ENCODE data around the gene CCDC63.
"Not testable (repeated sequence)": the region's sequence is repeated elsewhere in the genome, so short reads cannot be mapped to it uniquely, and the experiment has no call there.

Gene CCDC63

DNA sequence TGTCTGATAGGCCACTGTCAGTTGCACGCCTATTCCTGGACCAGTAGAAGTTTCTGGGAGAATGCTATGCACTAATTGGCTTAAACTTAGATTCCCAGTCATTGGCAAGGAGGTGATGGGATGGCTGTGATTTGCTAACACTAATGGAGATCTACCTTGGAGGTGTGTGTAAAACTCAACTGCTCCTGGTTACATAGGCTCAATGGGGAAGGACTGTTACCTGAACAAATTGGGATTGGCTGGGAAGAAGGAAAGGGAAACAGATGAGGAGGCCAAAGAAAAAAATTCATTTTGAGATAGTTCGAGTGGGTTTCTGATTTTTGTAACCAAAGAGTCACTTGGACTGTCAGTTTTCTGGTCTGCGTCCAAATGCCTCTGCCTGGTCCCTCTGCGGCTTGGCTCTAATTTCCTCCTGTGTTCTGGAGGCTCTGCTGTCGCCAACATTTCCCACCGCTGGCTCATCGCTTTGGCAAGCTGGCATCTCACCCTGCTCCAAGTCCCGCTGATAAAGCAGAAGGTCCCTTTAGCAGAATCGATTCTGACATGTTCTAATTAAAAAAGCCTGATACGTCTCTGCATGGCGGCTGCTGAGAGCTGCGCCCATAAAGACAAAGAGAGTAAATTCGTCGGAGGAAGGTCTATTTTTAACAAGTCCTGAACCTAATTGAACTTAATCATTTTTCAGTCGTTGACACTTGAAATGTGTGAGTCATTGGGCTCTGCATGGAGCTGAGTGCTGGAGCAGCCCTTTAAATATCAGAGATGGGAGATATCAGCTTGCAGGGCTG, 2.0 kb upstream of the CCDC63 start:
- no peak for DNase-seq (ENCODE audit: low read depth)

- no peak for DNase-seq (ENCODE audit: low read depth)
Measured at GRCh38 chr12:110845339-110845682, 1.5 kb upstream of the CCDC63 start.

GRCh38 chr12:110848314-110848923, 1.6 kb downstream of the CCDC63 start:
- no peak for DNase-seq (ENCODE audit: low read depth)

DNA sequence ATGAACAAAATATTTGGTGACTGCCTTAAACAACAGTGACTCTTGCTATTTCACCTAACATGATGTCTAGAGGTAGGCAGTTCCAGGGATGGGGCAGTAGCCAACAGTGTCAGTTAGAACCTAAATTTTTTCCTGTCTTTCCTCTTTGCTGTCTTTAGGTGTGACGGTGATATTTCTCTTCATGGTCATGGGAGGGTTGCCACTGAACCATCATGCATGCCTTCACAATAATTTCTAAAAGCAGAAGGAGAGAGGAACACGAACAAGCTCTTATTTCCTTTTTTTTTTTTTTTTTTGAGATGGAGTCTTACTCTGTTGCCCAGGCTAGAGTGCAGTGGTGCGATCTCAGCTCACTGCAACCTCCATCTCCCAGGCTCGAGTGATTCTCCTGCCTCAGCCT, 2.4 kb downstream of the CCDC63 start:
- no peak for DNase-seq (ENCODE audit: low read depth)

DNA sequence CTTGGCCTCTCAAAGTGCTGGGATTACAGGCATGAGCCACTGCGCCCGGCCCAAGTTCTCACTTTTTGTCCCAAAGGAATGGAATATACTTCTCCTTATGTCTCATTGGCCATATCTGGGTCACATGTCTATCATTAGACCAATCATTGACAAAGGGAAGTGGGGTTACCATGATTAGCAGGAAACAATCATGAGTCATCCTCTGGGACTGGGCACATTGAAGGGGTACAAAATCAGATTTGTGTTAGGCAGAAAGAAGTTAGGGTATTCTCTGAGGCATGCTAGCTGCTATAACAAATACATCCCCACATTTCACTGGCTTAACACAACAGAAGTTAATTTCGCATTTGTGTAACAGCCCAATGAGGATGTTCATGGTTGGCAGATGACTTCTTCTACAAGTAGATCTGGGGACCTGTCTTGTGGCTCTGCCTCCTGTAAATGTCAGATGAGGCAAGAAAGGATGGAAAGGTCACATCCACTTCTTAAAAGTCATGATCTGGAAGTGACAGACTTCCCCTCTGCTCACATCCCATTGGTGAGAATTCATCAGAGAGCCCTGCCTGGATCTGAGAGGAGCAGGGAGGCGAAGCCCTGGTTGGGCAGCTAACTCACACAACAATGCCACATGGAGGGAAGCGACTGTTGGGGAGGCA, 3.1 kb downstream of the CCDC63 start:
- no peak for DNase-seq (ENCODE audit: low read depth)

DNA sequence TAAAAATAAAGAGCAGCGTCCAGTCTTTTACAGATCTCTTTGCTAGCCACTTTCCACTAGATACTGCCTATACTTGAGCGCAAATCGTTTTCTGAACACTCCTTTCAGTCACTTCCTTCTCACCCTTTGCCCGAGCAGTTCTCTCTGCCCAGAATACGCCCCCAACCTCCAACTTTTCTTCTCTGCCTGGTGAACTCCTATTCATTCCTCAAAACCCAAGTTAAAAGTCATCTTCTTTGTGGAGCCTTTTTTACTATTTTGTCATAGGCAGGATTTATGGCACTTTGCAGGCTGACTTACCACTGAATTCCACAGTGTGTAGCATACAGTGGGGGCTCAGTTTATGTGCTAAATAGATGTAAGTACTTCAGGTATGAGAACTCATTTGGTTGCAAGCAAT, 4.0 kb downstream of the CCDC63 start:
- DNase-seq (ENCODE audit: low read depth): no peak

- no peak for DNase-seq (ENCODE audit: low read depth)
Measured at GRCh38 chr12:110853836-110854235, 7.0 kb downstream of the CCDC63 start.

GRCh38 chr12:110856542-110856941, 9.8 kb downstream of the CCDC63 start:
- DNase-seq (ENCODE audit: low read depth): no peak

- DNase-seq (ENCODE audit: low read depth): no peak
Measured at GRCh38 chr12:110857528-110857927, 10.7 kb downstream of the CCDC63 start.

- DNase-seq (ENCODE audit: low read depth): not testable (repeated sequence)
Measured at GRCh38 chr12:110857954-110858353, 11.2 kb downstream of the CCDC63 start.

DNA sequence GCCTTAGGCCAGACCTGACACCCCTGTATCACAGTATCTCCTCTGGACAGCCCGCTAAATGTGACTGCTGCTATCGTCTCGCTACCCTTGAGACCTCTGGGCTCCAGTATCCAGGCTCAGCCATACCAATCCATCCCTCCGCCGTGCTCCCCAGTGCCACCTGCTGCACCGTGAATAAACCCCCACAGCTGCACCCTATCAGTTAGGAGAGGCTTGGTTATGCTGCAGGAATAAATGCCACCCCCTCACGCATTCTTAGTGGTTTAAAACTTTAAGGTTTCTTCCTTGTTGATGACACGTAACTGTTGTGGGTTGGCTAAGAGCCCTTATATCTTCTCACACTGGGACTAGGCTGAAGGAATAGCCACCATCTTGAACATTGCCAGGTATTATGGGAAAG, 12.1 kb downstream of the CCDC63 start:
- DNase-seq (ENCODE audit: low read depth): no peak

- no peak for DNase-seq (ENCODE audit: low read depth)
Measured at GRCh38 chr12:110860833-110861296, 14.1 kb downstream of the CCDC63 start.

DNA sequence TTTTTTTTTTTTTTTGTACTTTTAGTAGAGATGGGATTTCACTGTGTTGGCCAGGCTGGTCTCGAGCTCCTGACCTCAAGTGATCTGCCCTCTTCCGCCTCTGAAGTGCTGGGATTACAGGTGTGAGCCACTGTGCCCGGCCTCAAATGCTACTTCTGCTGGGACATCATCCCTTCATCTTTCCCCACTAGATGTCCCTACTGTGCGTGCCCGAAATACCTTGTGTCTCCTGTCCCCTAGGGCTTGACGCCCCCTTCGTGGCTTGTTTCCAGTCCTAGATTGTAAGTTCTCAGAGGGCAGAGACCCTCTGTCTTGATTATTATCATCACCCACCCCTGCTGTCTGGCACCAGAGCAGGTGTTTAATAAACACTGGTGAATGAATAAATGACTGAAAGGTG, 14.9 kb downstream of the CCDC63 start:
- no peak for DNase-seq (ENCODE audit: low read depth)

DNA sequence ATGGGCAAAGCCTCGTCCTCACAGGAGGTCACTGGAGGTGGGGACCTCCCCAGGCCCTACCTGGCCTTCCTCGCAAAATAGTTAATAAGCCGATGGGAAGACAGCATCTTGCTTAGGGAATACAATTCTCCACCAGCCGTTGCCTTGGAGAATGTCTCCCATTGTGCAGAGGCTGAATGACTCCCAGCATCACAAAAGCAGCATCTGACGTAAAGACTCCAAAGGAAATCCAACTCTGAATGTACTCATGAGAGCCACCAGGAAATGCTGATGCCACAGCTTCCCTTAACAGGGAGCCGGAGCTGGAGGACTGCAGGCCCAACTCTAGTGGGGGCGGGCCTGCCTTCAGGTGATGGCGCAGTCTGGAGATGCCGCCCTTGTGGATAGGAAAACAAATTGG, 15.5 kb downstream of the CCDC63 start:
- no peak for DNase-seq (ENCODE audit: low read depth)

GRCh38 chr12:110863161-110863560, 16.4 kb downstream of the CCDC63 start:
- no peak for DNase-seq (ENCODE audit: low read depth)

DNA sequence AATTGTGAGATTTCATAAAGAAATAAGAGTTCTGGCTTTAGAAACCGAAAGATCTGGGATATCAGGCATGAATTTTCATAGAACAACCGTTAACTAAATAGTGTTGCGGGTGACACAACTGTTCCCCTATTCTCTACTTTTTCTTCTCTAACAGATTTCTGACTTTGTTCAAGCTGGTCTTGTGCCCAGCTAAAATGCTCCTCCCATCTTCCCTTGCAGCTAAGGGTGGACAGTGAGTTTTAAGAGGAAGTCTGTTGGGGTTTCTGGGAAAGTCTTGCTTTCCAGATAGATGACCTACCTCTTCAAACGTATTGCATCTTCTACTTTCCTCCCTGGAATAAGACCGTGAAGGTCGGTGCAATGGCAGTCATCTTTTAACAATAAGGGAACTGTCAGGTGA, 18.7 kb downstream of the CCDC63 start:
- no peak for DNase-seq (ENCODE audit: low read depth)

- no peak for DNase-seq (ENCODE audit: low read depth)
Measured at GRCh38 chr12:110869026-110869425, 22.2 kb downstream of the CCDC63 start.

DNA sequence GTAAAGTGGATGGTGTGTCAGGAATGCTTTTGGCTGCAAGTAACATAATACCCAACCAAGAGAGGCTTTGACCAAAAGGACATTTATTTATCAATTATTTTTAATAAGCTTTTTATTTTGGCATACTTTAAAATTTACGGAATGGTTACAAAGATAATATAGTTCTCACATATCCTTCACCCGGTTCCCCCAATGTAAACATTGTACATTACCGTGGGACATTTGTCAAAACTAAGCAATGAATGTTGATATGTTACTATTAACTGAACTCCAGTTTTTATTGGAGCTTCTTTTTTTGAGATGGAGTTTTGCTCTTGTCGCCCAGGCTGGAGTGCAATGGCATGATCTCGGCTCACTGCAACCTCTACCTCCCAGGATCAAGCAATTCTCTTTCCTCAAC, 23.0 kb downstream of the CCDC63 start:
- DNase-seq (ENCODE audit: low read depth): no peak

- DNase-seq (ENCODE audit: low read depth): no peak
Measured at GRCh38 chr12:110872100-110872499, 25.3 kb downstream of the CCDC63 start.

DNA sequence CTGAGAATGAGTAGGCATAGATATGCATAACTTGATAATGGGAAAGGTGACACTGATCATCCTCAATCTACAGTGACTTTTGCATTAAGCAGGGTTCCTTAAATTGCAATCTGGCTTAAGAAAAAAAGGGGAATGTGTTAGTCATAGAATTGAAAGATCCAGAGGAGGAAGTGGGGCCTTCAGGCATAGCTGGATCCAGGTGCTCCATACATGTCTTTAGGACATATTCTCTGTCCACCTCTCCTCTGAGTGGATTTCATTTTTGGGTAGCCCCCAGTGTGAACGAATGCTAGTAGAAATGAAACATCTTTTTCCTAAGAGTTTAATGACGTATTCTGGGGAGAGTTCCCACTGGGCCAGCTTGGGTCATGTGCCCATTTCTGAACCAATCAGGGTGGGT, 27.6 kb downstream of the CCDC63 start:
- no peak for DNase-seq (ENCODE audit: low read depth)

DNA sequence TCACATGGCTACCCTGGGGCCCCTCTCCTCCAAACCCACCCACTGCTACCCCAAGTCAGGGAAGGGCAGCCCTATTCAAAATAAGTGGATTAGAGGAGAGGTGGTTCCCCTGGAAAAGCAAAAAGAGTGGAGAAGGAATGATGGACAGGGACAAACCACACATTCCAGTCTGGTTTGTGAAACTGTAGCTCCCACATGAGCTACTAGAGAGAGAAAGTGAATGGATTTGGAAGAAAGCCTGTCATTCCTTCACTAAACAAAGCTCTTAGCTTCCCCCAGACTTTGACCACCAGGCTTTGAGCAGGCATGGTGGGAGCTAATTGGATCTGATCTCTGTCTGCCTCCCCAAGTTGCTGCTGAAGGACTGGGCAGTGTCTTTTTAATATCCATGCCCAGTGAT, 28.0 kb downstream of the CCDC63 start:
- DNase-seq (ENCODE audit: low read depth): no peak

DNA sequence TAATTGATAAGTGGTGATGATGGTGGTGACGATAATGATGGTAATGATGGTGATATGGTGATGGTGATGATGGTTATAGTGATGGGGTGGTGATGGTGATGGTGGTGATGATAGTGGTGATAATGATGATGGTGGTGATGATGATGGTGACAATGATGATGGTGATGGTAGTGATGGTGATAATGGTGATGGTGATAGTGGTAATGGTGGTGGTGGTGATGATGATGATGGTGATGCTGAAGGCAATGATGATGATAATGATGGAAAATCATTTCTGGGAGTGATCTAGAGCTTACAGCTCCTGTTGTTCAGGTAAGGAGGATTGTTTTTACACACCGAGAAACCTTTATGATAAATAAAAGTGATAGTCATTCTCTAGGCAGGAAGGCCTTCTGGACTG, 33.9 kb downstream of the CCDC63 start:
- no peak for DNase-seq (ENCODE audit: low read depth)

- DNase-seq (ENCODE audit: low read depth): no peak
Measured at GRCh38 chr12:110883251-110883650, 36.5 kb downstream of the CCDC63 start.
